Measurements from ENCODE around the gene HDAC3. TPM values are rescaled to one million over a fixed set of nuclear protein-coding genes. Genes with fewer than 3 reads are reported as not detected.
A peak's percentile ranks its signal among the peaks of the same experiment; 100 is the strongest.

HDAC3 gene
- total RNA-seq, 8 experiments from 2014 or later: 35.2 to 77.3 (median 58.3) TPM

- 100% methylated on average over 1 of the region's 3 CpGs; no CpG with 5 or more reads in 9 of the 10 experiments for WGBS, 10 experiments
- in situ Hi-C loops (cut with MboI; ENCODE audit: low pct_unique_long_range_greater_than_20kb in 2 of 9, low sequenced_read_pairs in 9 of 9, unreplicated experiment in 9 of 9): no loop called here
- no peak for ATAC-seq (replicated peaks in 6 of 8)
- H3K4me3 ChIP-seq: no peak overlapping the region
- peaks cover 12 to 13% of the 10 kb centered on the region in 2 donors for H3K4me1 ChIP-seq (replicated peaks in 1 of 2)
- no peak overlapping the region for H3K27ac ChIP-seq
Observed at GRCh38 chr5:141640051-141640415, 3.4 kb upstream of the HDAC3 start.

GRCh38 chr5:141639357-141640050 lies 2.9 kb upstream of the HDAC3 start:
- WGBS, 10 experiments: 100% methylated on average over 1 to 2 of the region's 12 CpGs; no CpG with 5 or more reads in 4 of the 10 experiments
- ATAC-seq (replicated peaks in 6 of 8): no peak
- Histone ChIP-seq H3K27ac (no peak overlapping the region), H3K4me1 (replicated peaks in 1 of 2) (peaks cover 16 to 18% of the 10 kb centered on the region in 2 donors), H3K4me3 (no peak overlapping the region)
- in situ Hi-C loops (cut with MboI; ENCODE audit: low pct_unique_long_range_greater_than_20kb in 2 of 9, low sequenced_read_pairs in 9 of 9, unreplicated experiment in 9 of 9): no loop called here

GRCh38 chr5:141638771-141639170 lies 2.1 kb upstream of the HDAC3 start:
- Histone ChIP-seq H3K27ac (no peak overlapping the region), H3K4me1 (replicated peaks in 1 of 2) (peaks cover 16 to 18% of the 10 kb centered on the region in 2 donors), H3K4me3 (peak overlapping the region in 1 of 5 donors; percentile 91)
- no peak for ATAC-seq (replicated peaks in 6 of 8)
- 90 to 100% (median 100%) methylated on average over 1 to 2 of the region's 2 CpGs; no CpG with 5 or more reads in 7 of the 10 experiments for WGBS, 10 experiments
- in situ Hi-C loops (cut with MboI; ENCODE audit: low pct_unique_long_range_greater_than_20kb in 2 of 9, low sequenced_read_pairs in 9 of 9, unreplicated experiment in 9 of 9): no loop called here

GRCh38 chr5:141637767-141638419 lies 1.2 kb upstream of the HDAC3 start:
- peak; percentile 10 to 35 (median 22) for ATAC-seq (replicated peaks in 6 of 8)
- in situ Hi-C loops (cut with MboI; ENCODE audit: low pct_unique_long_range_greater_than_20kb in 2 of 9, low sequenced_read_pairs in 9 of 9, unreplicated experiment in 9 of 9): no loop called here
- Histone ChIP-seq H3K4me1 (replicated peaks in 1 of 2) (peaks cover 16 to 18% of the 10 kb centered on the region in 2 donors), H3K27ac (peak overlapping the region; percentile 49 to 56), H3K4me3 (peak overlapping the region; percentile 64 to 91 (median 76))
- 0% methylated on average over 3 of the region's 40 CpGs; no CpG with 5 or more reads in 9 of the 10 experiments for WGBS, 10 experiments

- Histone ChIP-seq H3K4me1 (replicated peaks in 1 of 2) (peaks cover 16 to 18% of the 10 kb centered on the region in 2 donors), H3K4me3 (peak overlapping the region; percentile 64 to 91 (median 76)), H3K27ac (peak overlapping the region; percentile 49 to 56)
- in situ Hi-C loops (cut with MboI; ENCODE audit: low pct_unique_long_range_greater_than_20kb in 2 of 9, low sequenced_read_pairs in 9 of 9, unreplicated experiment in 9 of 9): no loop called here
- WGBS, 10 experiments: 0 to 4% (median 0%) methylated on average over 8 to 10 of the region's 63 CpGs; no CpG with 5 or more reads in 7 of the 10 experiments
- ATAC-seq (replicated peaks in 6 of 8): peak; percentile 37 to 68 (median 54)
Observed at GRCh38 chr5:141637123-141637766, 596 bp upstream of the HDAC3 start.

GRCh38 chr5:141636106-141636412 lies 590 bp downstream of the HDAC3 start:
- no peak for ATAC-seq (replicated peaks in 6 of 8)
- Histone ChIP-seq H3K4me3 (peak overlapping the region; percentile 64 to 91 (median 76)), H3K27ac (no peak overlapping the region), H3K4me1 (replicated peaks in 1 of 2) (peaks cover 16 to 18% of the 10 kb centered on the region in 2 donors)
- in situ Hi-C loops (cut with MboI; ENCODE audit: low pct_unique_long_range_greater_than_20kb in 2 of 9, low sequenced_read_pairs in 9 of 9, unreplicated experiment in 9 of 9): no loop called here
- 0 to 7% (median 3%) methylated on average over 1 to 3 of the region's 4 CpGs; no CpG with 5 or more reads in 6 of the 10 experiments for WGBS, 10 experiments

GRCh38 chr5:141635646-141636045 lies 1.0 kb downstream of the HDAC3 start:
- in situ Hi-C loops (cut with MboI; ENCODE audit: low pct_unique_long_range_greater_than_20kb in 2 of 9, low sequenced_read_pairs in 9 of 9, unreplicated experiment in 9 of 9): no loop called here
- 0 to 60% (median 34%) methylated on average over 1 to 5 of the region's 7 CpGs; no CpG with 5 or more reads in 2 of the 10 experiments for WGBS, 10 experiments
- H3K4me3 ChIP-seq: peak overlapping the region; percentile 64 to 91 (median 76)
- ATAC-seq (replicated peaks in 6 of 8): peak in 1 of 8 experiments; percentile 5
- no peak overlapping the region for H3K27ac ChIP-seq
- H3K4me1 ChIP-seq (replicated peaks in 1 of 2): peaks cover 16 to 18% of the 10 kb centered on the region in 2 donors

- Histone ChIP-seq H3K4me1 (replicated peaks in 1 of 2) (peaks cover 16 to 18% of the 10 kb centered on the region in 2 donors), H3K4me3 (no peak overlapping the region), H3K27ac (no peak overlapping the region)
- 79 to 100% (median 98%) methylated on average over 1 to 5 of the region's 6 CpGs; no CpG with 5 or more reads in 1 of the 10 experiments for WGBS, 10 experiments
- ATAC-seq (replicated peaks in 6 of 8): no peak
- in situ Hi-C loops (cut with MboI; ENCODE audit: low pct_unique_long_range_greater_than_20kb in 2 of 9, low sequenced_read_pairs in 9 of 9, unreplicated experiment in 9 of 9): no loop called here
Observed at GRCh38 chr5:141634720-141635119, 1.9 kb downstream of the HDAC3 start.

GRCh38 chr5:141633871-141634561 lies 2.6 kb downstream of the HDAC3 start:
- Histone ChIP-seq H3K4me3 (no peak overlapping the region), H3K27ac (no peak overlapping the region), H3K4me1 (replicated peaks in 1 of 2) (peaks cover 16 to 18% of the 10 kb centered on the region in 2 donors)
- in situ Hi-C loops (cut with MboI; ENCODE audit: low pct_unique_long_range_greater_than_20kb in 2 of 9, low sequenced_read_pairs in 9 of 9, unreplicated experiment in 9 of 9): no loop called here
- WGBS, 10 experiments: 84 to 100% (median 93%) methylated on average over 3 to 5 of the region's 5 CpGs
- no peak for ATAC-seq (replicated peaks in 6 of 8)

- in situ Hi-C loops (cut with MboI; ENCODE audit: low pct_unique_long_range_greater_than_20kb in 2 of 9, low sequenced_read_pairs in 9 of 9, unreplicated experiment in 9 of 9): no loop called here
- no peak overlapping the region for H3K27ac ChIP-seq
- WGBS, 10 experiments: 90 to 100% (median 100%) methylated on average over 1 to 2 of the region's 2 CpGs; no CpG with 5 or more reads in 4 of the 10 experiments
- H3K4me3 ChIP-seq: no peak overlapping the region
- no peak for ATAC-seq (replicated peaks in 6 of 8)
- peaks cover 12 to 14% of the 10 kb centered on the region in 2 donors for H3K4me1 ChIP-seq (replicated peaks in 1 of 2)
Observed at GRCh38 chr5:141632650-141633049, 4.0 kb downstream of the HDAC3 start.

- WGBS, 10 experiments: 88 to 100% (median 95%) methylated on average over 2 to 5 of the region's 5 CpGs; no CpG with 5 or more reads in 1 of the 10 experiments
- ATAC-seq (replicated peaks in 6 of 8): no peak
- in situ Hi-C loops (cut with MboI; ENCODE audit: low pct_unique_long_range_greater_than_20kb in 2 of 9, low sequenced_read_pairs in 9 of 9, unreplicated experiment in 9 of 9): no loop called here
Observed at GRCh38 chr5:141630570-141631140, 6.0 kb downstream of the HDAC3 start.

GRCh38 chr5:141628175-141628788 lies 8.4 kb downstream of the HDAC3 start:
- Histone ChIP-seq H3K4me1 (replicated peaks in 1 of 2) (no peaks in the 10 kb centered on the region), H3K4me3 (no peak overlapping the region), H3K27ac (no peak overlapping the region)
- in situ Hi-C loops (cut with MboI; ENCODE audit: low pct_unique_long_range_greater_than_20kb in 2 of 9, low sequenced_read_pairs in 9 of 9, unreplicated experiment in 9 of 9): no loop called here
- ATAC-seq (replicated peaks in 6 of 8): no peak
- 93 to 100% (median 100%) methylated on average over 1 to 6 of the region's 6 CpGs; no CpG with 5 or more reads in 5 of the 10 experiments for WGBS, 10 experiments

More at GRCh38 chr5:141630570-141631140, 6.0 kb downstream of the HDAC3 start:
- H3K4me1 ChIP-seq (replicated peaks in 1 of 2): peaks cover 10 to 12% of the 10 kb centered on the region in 2 donors
- no peak overlapping the region for H3K27ac ChIP-seq
- H3K4me3 ChIP-seq: no peak overlapping the region
